Measurements from ENCODE around the gene ITLN1.

- TF ChIP-seq CTCF (optimal IDR thresholded peaks at IDR 0.05 in 1 of 3, IDR thresholded peaks at IDR 0.05 in 1 of 3, conservative IDR thresholded peaks at IDR 0.05 in 1 of 3; ENCODE audit: extremely low read depth in 1 of 3, insufficient read depth in 2 of 3, low read length in 3 of 3) (no peak), EZH2 (IDR thresholded peaks at IDR 0.05; ENCODE audit: low read length) (no peak)
Observed at GRCh38 chr1:160907976-160908375, 23.0 kb upstream of the ITLN1 start.

Data from keratinocyte (primary cell).